ENCODE results near the gene FOXS1. TPM values are rescaled to one million over a fixed set of nuclear protein-coding genes. Genes with fewer than 3 reads are reported as not detected.

Gene FOXS1
- total RNA-seq, 1 donor from 2014 or later: not detected

GRCh38 chr20:31818376-31818908 lies 27.0 kb downstream of the FOXS1 start:
- Histone ChIP-seq H3F3A (ENCODE audit: low read depth) (peaks cover 6% of the 10 kb centered on the region), H3K36me3 (no peaks in the 10 kb centered on the region), H3K4me3 (no peak overlapping the region), H2AFZ (replicated peaks) (no peak overlapping the region), H3K79me2 (ENCODE audit: low read depth) (no peaks in the 10 kb centered on the region), H3K27me3 (no peaks in the 10 kb centered on the region), H3K4me1 (peaks cover 6% of the 10 kb centered on the region), H4K20me1 (ENCODE audit: low read depth) (no peaks in the 10 kb centered on the region), H3K27ac (no peak overlapping the region), H3K4me2 (no peak overlapping the region), H3K9me3 (ENCODE audit: low read depth) (no peaks in the 10 kb centered on the region), H3K9ac (no peak overlapping the region)
- H3K27ac Mint-ChIP-seq: no peak overlapping the region
- no peaks in the 10 kb centered on the region for H3K27me3 Mint-ChIP-seq (ENCODE audit: insufficient read depth, low read depth)
- H3K4me1 Mint-ChIP-seq: peaks cover 10% of the 10 kb centered on the region
- no peaks in the 10 kb centered on the region for H3K9me3 Mint-ChIP-seq
- H3K4me3 Mint-ChIP-seq: no peak overlapping the region
- H3K36me3 Mint-ChIP-seq: no peaks in the 10 kb centered on the region
- DNase-seq (ENCODE audit: low spot score): no peak
- TF ChIP-seq CTCF (IDR thresholded peaks at IDR 0.05): no peak
- TF ChIP-seq EZH2 (IDR thresholded peaks at IDR 0.05): no peak
- TF ChIP-seq EZH2phosphoT487 (IDR thresholded peaks at IDR 0.05): no peak

GRCh38 chr20:31817461-31817860 lies 27.9 kb downstream of the FOXS1 start:
- Histone ChIP-seq H3K79me2 (ENCODE audit: low read depth) (no peaks in the 10 kb centered on the region), H3K36me3 (no peaks in the 10 kb centered on the region), H3F3A (ENCODE audit: low read depth) (peaks cover 6% of the 10 kb centered on the region), H3K9ac (no peak overlapping the region), H3K27me3 (no peaks in the 10 kb centered on the region), H2AFZ (replicated peaks) (no peak overlapping the region), H3K4me1 (peaks cover 6% of the 10 kb centered on the region), H4K20me1 (ENCODE audit: low read depth) (no peaks in the 10 kb centered on the region), H3K27ac (no peak overlapping the region), H3K4me2 (no peak overlapping the region), H3K9me3 (ENCODE audit: low read depth) (no peaks in the 10 kb centered on the region), H3K4me3 (no peak overlapping the region)
- Mint-ChIP-seq H3K4me3 (no peak overlapping the region), H3K9me3 (no peaks in the 10 kb centered on the region), H3K4me1 (peaks cover 7% of the 10 kb centered on the region), H3K27me3 (ENCODE audit: insufficient read depth, low read depth) (no peaks in the 10 kb centered on the region), H3K36me3 (no peaks in the 10 kb centered on the region), H3K27ac (no peak overlapping the region)
- DNase-seq (ENCODE audit: low spot score): no peak
- TF ChIP-seq EZH2 (IDR thresholded peaks at IDR 0.05) (no peak), CTCF (IDR thresholded peaks at IDR 0.05) (no peak), EZH2phosphoT487 (IDR thresholded peaks at IDR 0.05) (no peak)

GRCh38 chr20:31816221-31816620 lies 29.2 kb downstream of the FOXS1 start:
- Mint-ChIP-seq H3K27me3 (ENCODE audit: insufficient read depth, low read depth) (no peaks in the 10 kb centered on the region), H3K9me3 (no peaks in the 10 kb centered on the region), H3K4me3 (no peak overlapping the region), H3K36me3 (no peaks in the 10 kb centered on the region), H3K4me1 (peaks cover 4% of the 10 kb centered on the region), H3K27ac (peak overlapping the region; percentile 29)
- Histone ChIP-seq H3K4me3 (no peak overlapping the region), H4K20me1 (ENCODE audit: low read depth) (no peaks in the 10 kb centered on the region), H3K4me1 (peaks cover 6% of the 10 kb centered on the region), H3K36me3 (no peaks in the 10 kb centered on the region), H3K27ac (no peak overlapping the region), H3K9ac (no peak overlapping the region), H3K27me3 (no peaks in the 10 kb centered on the region), H3K9me3 (ENCODE audit: low read depth) (no peaks in the 10 kb centered on the region), H3K79me2 (ENCODE audit: low read depth) (no peaks in the 10 kb centered on the region), H3F3A (ENCODE audit: low read depth) (peaks cover 6% of the 10 kb centered on the region), H2AFZ (replicated peaks) (no peak overlapping the region), H3K4me2 (no peak overlapping the region)
- TF ChIP-seq EZH2phosphoT487 (IDR thresholded peaks at IDR 0.05) (no peak), EZH2 (IDR thresholded peaks at IDR 0.05) (no peak), CTCF (IDR thresholded peaks at IDR 0.05) (no peak)
- no peak for DNase-seq (ENCODE audit: low spot score)

All from neural progenitor cell (in vitro differentiated cells).